ENCODE data around the gene ABLIM3.

DNA sequence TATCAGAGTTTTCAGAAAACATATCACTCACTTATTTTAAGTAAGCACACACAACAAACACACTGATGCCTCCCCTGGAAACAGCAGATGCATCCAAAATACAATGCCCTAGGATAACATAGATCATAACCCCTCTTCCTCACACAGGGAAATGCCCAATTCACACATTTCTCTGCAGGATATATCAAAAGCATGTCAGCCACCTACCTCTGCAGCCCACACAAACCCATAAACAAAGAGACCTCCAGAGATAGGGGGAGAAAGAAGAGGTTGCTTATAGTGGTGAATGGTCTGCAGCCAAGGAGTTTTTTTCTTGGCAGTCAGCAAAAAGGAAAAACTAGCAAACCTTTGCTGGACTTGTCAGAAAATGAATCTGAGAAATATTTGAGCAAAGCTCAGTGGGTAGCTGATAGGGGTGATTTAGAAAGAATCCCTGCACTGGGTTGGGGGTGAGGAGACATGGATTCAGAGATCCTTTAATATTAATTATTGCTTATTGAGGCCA, 36.1 kb downstream of the ABLIM3 start:
- TF ChIP-seq, protein P1, sequence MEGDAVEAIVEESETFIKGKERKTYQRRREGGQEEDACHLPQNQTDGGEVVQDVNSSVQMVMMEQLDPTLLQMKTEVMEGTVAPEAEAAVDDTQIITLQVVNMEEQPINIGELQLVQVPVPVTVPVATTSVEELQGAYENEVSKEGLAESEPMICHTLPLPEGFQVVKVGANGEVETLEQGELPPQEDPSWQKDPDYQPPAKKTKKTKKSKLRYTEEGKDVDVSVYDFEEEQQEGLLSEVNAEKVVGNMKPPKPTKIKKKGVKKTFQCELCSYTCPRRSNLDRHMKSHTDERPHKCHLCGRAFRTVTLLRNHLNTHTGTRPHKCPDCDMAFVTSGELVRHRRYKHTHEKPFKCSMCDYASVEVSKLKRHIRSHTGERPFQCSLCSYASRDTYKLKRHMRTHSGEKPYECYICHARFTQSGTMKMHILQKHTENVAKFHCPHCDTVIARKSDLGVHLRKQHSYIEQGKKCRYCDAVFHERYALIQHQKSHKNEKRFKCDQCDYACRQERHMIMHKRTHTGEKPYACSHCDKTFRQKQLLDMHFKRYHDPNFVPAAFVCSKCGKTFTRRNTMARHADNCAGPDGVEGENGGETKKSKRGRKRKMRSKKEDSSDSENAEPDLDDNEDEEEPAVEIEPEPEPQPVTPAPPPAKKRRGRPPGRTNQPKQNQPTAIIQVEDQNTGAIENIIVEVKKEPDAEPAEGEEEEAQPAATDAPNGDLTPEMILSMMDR (IDR thresholded peaks at IDR 0.05; ENCODE audit: low read length), result no peak
- TF ChIP-seq EZH2 (optimal IDR thresholded peaks at IDR 0.05; ENCODE audit: low read depth, low read length), result no peak

All from MM.1S (cell line).